Lower leg skin (tissue), 3 donors: Measurements from ENCODE around the gene GADD45GIP1.

ENCODE experiments used
- POLR2A ChIP-seq, 2 donors: fragments of 450-650 bp; IDR thresholded peaks; one replicate each; pipeline ENCODE4 v1.6.1; 2016 to 2017; ENCODE audit warnings: antibody characterized with exemption in 2 of 2, mild to moderate bottlenecking in 1 of 2, moderate library complexity in 1 of 2
- TF ChIP-seq, protein P1 (sequence below), 3 donors: fragments of 450-650 bp; IDR thresholded peaks; one replicate each; pipeline ENCODE4 v1.5.1; 2016; ENCODE audit warnings: antibody characterized with exemption in 3 of 3, mild to moderate bottlenecking in 3 of 3, moderate library complexity in 2 of 3

DNA sequence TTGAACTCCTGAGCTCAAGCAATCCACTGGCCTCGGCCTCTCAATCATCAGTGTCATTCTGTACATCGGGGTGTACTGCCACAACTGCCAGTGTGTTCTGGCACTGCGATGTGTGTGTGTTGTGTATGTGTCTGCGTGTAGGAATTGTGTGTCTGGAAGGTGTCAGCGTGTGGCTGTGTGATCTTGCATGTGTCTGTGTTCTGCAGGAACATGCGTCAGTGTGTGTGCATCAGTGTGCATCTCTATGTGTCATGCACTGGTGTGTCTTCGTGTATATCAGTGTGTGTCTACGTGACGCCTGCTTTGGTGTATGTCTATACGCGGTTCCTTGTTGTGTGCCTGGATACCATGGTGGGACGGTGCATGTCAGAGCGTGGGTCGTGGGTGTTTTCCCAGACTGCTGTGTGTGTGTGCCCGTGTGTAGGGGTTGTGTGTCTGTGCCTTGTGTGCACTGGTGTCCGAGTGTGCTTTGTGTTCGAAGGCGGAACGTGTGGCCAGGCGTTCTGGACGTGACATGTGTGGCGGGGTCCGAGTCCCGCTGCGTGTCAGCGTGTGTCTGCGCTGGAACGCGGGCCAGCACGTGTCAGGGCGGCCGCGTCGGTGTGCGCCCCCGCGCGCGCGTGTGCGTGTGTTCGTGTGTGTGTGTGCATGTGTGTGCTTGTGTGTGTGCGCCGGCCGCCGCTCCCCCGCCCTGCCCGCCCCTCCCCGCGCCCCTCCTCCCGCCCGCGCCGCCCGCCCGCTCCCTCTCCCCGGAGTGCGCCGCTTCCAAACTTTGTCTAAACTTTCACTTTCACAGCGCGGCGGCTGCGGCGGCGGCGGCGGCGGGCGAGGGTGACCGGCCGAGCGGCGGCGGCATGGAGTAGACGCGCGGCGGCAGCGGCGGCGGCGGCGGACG is 37.9 kb upstream of the GADD45GIP1 start, which contains the start of gene NFIX:
- TF ChIP-seq, protein P1, sequence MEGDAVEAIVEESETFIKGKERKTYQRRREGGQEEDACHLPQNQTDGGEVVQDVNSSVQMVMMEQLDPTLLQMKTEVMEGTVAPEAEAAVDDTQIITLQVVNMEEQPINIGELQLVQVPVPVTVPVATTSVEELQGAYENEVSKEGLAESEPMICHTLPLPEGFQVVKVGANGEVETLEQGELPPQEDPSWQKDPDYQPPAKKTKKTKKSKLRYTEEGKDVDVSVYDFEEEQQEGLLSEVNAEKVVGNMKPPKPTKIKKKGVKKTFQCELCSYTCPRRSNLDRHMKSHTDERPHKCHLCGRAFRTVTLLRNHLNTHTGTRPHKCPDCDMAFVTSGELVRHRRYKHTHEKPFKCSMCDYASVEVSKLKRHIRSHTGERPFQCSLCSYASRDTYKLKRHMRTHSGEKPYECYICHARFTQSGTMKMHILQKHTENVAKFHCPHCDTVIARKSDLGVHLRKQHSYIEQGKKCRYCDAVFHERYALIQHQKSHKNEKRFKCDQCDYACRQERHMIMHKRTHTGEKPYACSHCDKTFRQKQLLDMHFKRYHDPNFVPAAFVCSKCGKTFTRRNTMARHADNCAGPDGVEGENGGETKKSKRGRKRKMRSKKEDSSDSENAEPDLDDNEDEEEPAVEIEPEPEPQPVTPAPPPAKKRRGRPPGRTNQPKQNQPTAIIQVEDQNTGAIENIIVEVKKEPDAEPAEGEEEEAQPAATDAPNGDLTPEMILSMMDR (IDR thresholded peaks at IDR 0.05): peak in 1 of 3 donors; percentile 6
- TF ChIP-seq POLR2A (IDR thresholded peaks at IDR 0.05): no peak
